Neuronal stem cell (in vitro differentiated cells): ENCODE measurements around the gene DUSP18.
"Not testable (repeated sequence)": the region's sequence is repeated elsewhere in the genome, so short reads cannot be mapped to it uniquely, and the experiment has no call there.

Experiments used
- DNase-seq: peaks from one replicate; pipeline ENCODE4 v3.0.0-alpha.2; 2013; ENCODE audit warnings: low spot score
- H2AFZ ChIP-seq: one replicate; pipeline ENCODE4 v1.6.1; 2013; ENCODE audit warnings: mild to moderate bottlenecking, low read length, inconsistent platforms
- H2AK5ac ChIP-seq: 2 replicates; pipeline ENCODE4 v1.6.1; 2013; ENCODE audit warnings: low read depth, mild to moderate bottlenecking, inconsistent platforms, low read length, moderate library complexity, mixed read lengths
- H2BK120ac ChIP-seq: 2 replicates; pipeline ENCODE4 v1.6.1; 2013; ENCODE audit warnings: low read depth, mild to moderate bottlenecking, inconsistent platforms, low read length, moderate library complexity, mixed read lengths
- H2BK12ac ChIP-seq: one replicate; pipeline ENCODE4 v1.6.1; 2013; ENCODE audit warnings: low read length, inconsistent platforms
- H2BK15ac ChIP-seq: 2 replicates; pipeline ENCODE4 v1.6.1; 2013; ENCODE audit warnings: mild to moderate bottlenecking, low read length, inconsistent platforms, mixed read lengths
- H2BK5ac ChIP-seq: one replicate; pipeline ENCODE4 v1.6.1; 2013; ENCODE audit warnings: inconsistent platforms, mild to moderate bottlenecking, low read length, moderate library complexity
- H3K14ac ChIP-seq: one replicate; pipeline ENCODE4 v1.6.1; 2013; ENCODE audit warnings: low read length, inconsistent platforms
- H3K18ac ChIP-seq: 2 replicates; pipeline ENCODE4 v1.6.1; 2013; ENCODE audit warnings: low read length, inconsistent platforms
- H3K23ac ChIP-seq: 2 replicates; pipeline ENCODE4 v1.6.1; 2013; ENCODE audit warnings: low read depth, mild to moderate bottlenecking, mixed read lengths, low read length, inconsistent platforms; ENCODE audit not compliant: poor library complexity
- H3K27ac ChIP-seq: replicated peaks from 3 replicates; pipeline ENCODE4 v1.5.1; 2013; ENCODE audit warnings: low read length, inconsistent platforms
- H3K27me3 ChIP-seq, 3 experiments: 2 replicates each; pipeline ENCODE4 v1.6.1; 2013; ENCODE audit warnings: low read length in 3 of 3, mild to moderate bottlenecking in 2 of 3, inconsistent platforms in 1 of 3, low read depth in 1 of 3, mixed read lengths in 1 of 3, moderate library complexity in 1 of 3; ENCODE audit not compliant: control insufficient read depth in 3 of 3, insufficient read depth in 3 of 3
- H3K36me3 ChIP-seq, 2 donors: replicated peaks in 1 of 2; 2 replicates each; pipeline ENCODE4 v1.6.1; 2013; ENCODE audit warnings: low read length in 2 of 2; ENCODE audit not compliant: control insufficient read depth in 2 of 2, insufficient read depth in 2 of 2
- H3K4ac ChIP-seq: 2 replicates; pipeline ENCODE4 v1.6.1; 2013; ENCODE audit warnings: inconsistent platforms, mild to moderate bottlenecking, low read length, moderate library complexity
- H3K4me1 ChIP-seq, 2 donors: 1 replicate in 1 of 2; 2 replicates in 1 of 2; pipeline ENCODE4 v1.6.1; 2013; ENCODE audit warnings: low read length in 2 of 2, low read depth in 1 of 2; ENCODE audit not compliant: control insufficient read depth in 2 of 2, insufficient read depth in 1 of 2
- H3K4me2 ChIP-seq: one replicate; pipeline ENCODE4 v1.6.1; 2013; ENCODE audit warnings: mild to moderate bottlenecking, low read length, inconsistent platforms; ENCODE audit not compliant: insufficient read depth, poor library complexity, severe bottlenecking
- H3K4me3 ChIP-seq, 2 donors: 2 replicates each; pipeline ENCODE4 v1.5.1; 2013; ENCODE audit warnings: low read length in 2 of 2, mild to moderate bottlenecking in 2 of 2, inconsistent platforms in 1 of 2, moderate library complexity in 1 of 2
- H3K79me1 ChIP-seq: one replicate; pipeline ENCODE4 v1.6.1; 2013; ENCODE audit warnings: low read depth, mild to moderate bottlenecking, inconsistent platforms, low read length, moderate library complexity
- H3K9ac ChIP-seq: one replicate; pipeline ENCODE4 v1.6.1; 2013; ENCODE audit warnings: mild to moderate bottlenecking, low read depth, low read length, inconsistent platforms; ENCODE audit not compliant: poor library complexity
- H3K9me3 ChIP-seq, 2 donors: replicated peaks in 1 of 2; 2 replicates each; pipeline versions ENCODE3 to v1.6.1; 2013; ENCODE audit warnings: low read length in 2 of 2, mild to moderate bottlenecking in 2 of 2, inconsistent platforms in 1 of 2, low read depth in 1 of 2, mixed read lengths in 1 of 2, moderate library complexity in 1 of 2; ENCODE audit not compliant: control insufficient read depth in 2 of 2, insufficient read depth in 1 of 2
- H4K8ac ChIP-seq: one replicate; pipeline ENCODE4 v1.6.1; 2013; ENCODE audit warnings: low read depth, mild to moderate bottlenecking, inconsistent platforms, low read length, moderate library complexity
- H4K91ac ChIP-seq: one replicate; pipeline ENCODE4 v1.6.1; 2013; ENCODE audit warnings: low read length, low read depth, mild to moderate bottlenecking, inconsistent platforms; ENCODE audit not compliant: poor library complexity
- WGBS, 2 donors: extraction: QIAGEN DNeasy Blood & Tissue Kit; methylation state at CpG; one replicate each; pipeline ENCODE4 v1.1.7; 2013; ENCODE audit warnings: missing lambda C conversion rate in 2 of 2, mixed read lengths in 1 of 2; ENCODE audit not compliant: insufficient read length in 2 of 2, insufficient replicate concordance in 1 of 2; ENCODE audit errors: extremely low coverage in 2 of 2; 5-methylcytosine and 5-hydroxymethylcytosine counted together

Gene DUSP18

GRCh38 chr22:30635273-30636225 lies 32.1 kb downstream of the DUSP18 start, which contains the start of gene SLC35E4:
Gene SLC35E4, plus strand, starts transcription at chr22:30635781. Its CDS starts 670 bp downstream, at chr22:30636451.
- Histone ChIP-seq H3K14ac (peak within 1 kb of the TSS; percentile 47), H3K4me1 (peaks cover 17 to 19% of the 10 kb centered on the region in 2 donors), H2AFZ (peak within 1 kb of the TSS; percentile 95), H3K9ac (peak within 1 kb of the TSS; percentile 92), H2BK12ac (peak within 1 kb of the TSS; percentile 84), H3K18ac (peak within 1 kb of the TSS; percentile 100), H2BK120ac (peak within 1 kb of the TSS; percentile 65), H3K27ac (peak within 1 kb of the TSS; percentile 61), H3K4ac (peak within 1 kb of the TSS; percentile 26), H3K4me2 (peak within 1 kb of the TSS; percentile 80), H4K91ac (peak within 1 kb of the TSS; percentile 92), H3K36me3 (no peaks in the 10 kb centered on the region), H2BK15ac (peak within 1 kb of the TSS; percentile 85), H3K4me3 (peak within 1 kb of the TSS; percentile 59 to 89), H3K9me3 (no peaks in the 10 kb centered on the region), H4K8ac (peak within 1 kb of the TSS; percentile 65), H3K23ac (peak within 1 kb of the TSS; percentile 93), H2AK5ac (peak within 1 kb of the TSS; percentile 79), H3K27me3 (peaks cover 0 to 4% (median 0%) of the 10 kb centered on the region in 3 experiments), H2BK5ac (peak within 1 kb of the TSS; percentile 75), H3K79me1 (peaks cover 9% of the 10 kb centered on the region)
- WGBS, 2 donors: no CpG with 5 or more reads among the region's 75 CpGs
- DNase-seq: peak; percentile 89

GRCh38 chr22:30634471-30635233 lies 33.0 kb downstream of the DUSP18 start:
- peaks cover 7% of the 10 kb centered on the region for H3K79me1 ChIP-seq
- peak overlapping the region; percentile 65 for H2BK120ac ChIP-seq
- peak overlapping the region; percentile 10 for H3K23ac ChIP-seq
- no peaks in the 10 kb centered on the region for H3K9me3 ChIP-seq
- H3K27me3 ChIP-seq: peaks cover 0 to 4% (median 0%) of the 10 kb centered on the region in 3 experiments
- H3K4me3 ChIP-seq: peak overlapping the region; percentile 59 to 73
- peaks cover 17 to 19% of the 10 kb centered on the region in 2 donors for H3K4me1 ChIP-seq
- peak overlapping the region; percentile 47 for H3K14ac ChIP-seq
- peak; percentile 80 for DNase-seq
- H2BK12ac ChIP-seq: peak overlapping the region; percentile 58
- H3K4me2 ChIP-seq: peak overlapping the region; percentile 80
- H4K91ac ChIP-seq: peak overlapping the region; percentile 92
- H3K18ac ChIP-seq: peak overlapping the region; percentile 96
- H3K4ac ChIP-seq: peak overlapping the region; percentile 26
- peak overlapping the region; percentile 75 for H2BK5ac ChIP-seq
- no CpG with 5 or more reads among the region's 29 CpGs for WGBS, 2 donors
- H3K9ac ChIP-seq: peak overlapping the region; percentile 60
- H2AFZ ChIP-seq: peak overlapping the region; percentile 95
- no peaks in the 10 kb centered on the region for H3K36me3 ChIP-seq
- peak overlapping the region; percentile 19 for H4K8ac ChIP-seq
- H2AK5ac ChIP-seq: peak overlapping the region; percentile 79
- H3K27ac ChIP-seq: peak overlapping the region; percentile 61
- peak overlapping the region; percentile 85 for H2BK15ac ChIP-seq

GRCh38 chr22:30631469-30631868 lies 36.2 kb downstream of the DUSP18 start:
- not testable (repeated sequence) for H3K4me3 ChIP-seq, H3K27me3 ChIP-seq, H3K36me3 ChIP-seq, H3K9ac ChIP-seq, H3K18ac ChIP-seq, H2BK120ac ChIP-seq, H4K8ac ChIP-seq, H3K79me1 ChIP-seq, H3K14ac ChIP-seq, H2BK15ac ChIP-seq, H3K4ac ChIP-seq, H2AFZ ChIP-seq, DNase-seq, H2AK5ac ChIP-seq, H3K9me3 ChIP-seq, H3K4me2 ChIP-seq, H3K23ac ChIP-seq, H3K27ac ChIP-seq, H2BK12ac ChIP-seq, H4K91ac ChIP-seq, H2BK5ac ChIP-seq
- WGBS, 2 donors: no CpG with 5 or more reads among the region's 31 CpGs
- H3K4me1 ChIP-seq: peaks cover 15 to 17% of the 10 kb centered on the region in 2 donors
